Measurements from ENCODE around the gene HLA-C.

The HLA-C gene

DNA sequence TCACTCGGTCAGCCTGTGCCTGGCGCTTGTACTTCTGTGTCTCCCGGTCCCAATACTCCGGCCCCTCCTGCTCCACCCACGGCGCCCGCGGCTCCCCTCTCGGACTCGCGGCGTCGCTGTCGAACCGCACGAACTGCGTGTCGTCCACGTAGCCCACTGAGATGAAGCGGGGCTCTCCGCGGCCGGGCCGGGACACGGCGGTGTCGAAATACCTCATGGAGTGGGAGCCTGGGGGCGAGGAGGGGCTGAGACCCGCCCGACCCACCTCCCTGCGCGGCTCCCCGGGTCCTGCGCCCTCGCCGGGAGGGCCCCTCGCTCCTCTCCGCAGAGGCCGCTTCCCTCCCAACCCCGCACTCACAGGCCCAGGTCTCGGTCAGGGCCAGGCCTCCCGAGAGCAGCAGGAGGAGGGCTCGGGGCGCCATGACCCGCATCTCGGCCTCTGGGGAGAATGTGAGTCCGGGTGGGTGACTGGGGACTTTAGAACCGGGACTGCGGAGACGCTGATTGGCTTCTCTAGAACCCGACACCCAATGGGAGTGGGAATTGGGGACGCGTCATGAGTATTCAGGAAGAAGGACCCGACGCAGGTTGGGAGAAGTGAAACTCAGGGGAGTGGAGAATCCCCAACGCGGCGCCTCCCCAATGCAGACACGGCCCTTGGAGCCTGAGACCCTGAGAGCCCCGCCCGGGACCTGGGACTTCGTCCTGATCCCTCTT is at the start of gene HLA-C:
HLA-C (minus strand) TSS at position 452 of the 717 bp plus-strand sequence; CDS start at position 431, 21 bp downstream.
- H3K4me3 ChIP-seq (ENCODE audit: low read length): peak within 1 kb of the TSS; percentile 64
- H3K9me3 ChIP-seq (ENCODE audit: insufficient read depth, low read depth, low read length): no peaks in the 10 kb centered on the region
- H3K27ac ChIP-seq (ENCODE audit: low read length): no peak within 1 kb of the TSS
- H3K4me1 ChIP-seq (ENCODE audit: insufficient read depth, low read length): peaks cover 3% of the 10 kb centered on the region; the same call in 1 of the 2 replicates
- H3K27me3 ChIP-seq (ENCODE audit: insufficient read depth, low read length): peaks cover 47% of the 10 kb centered on the region
- H3K36me3 ChIP-seq (ENCODE audit: insufficient read depth, low read depth, low read length): no peaks in the 10 kb centered on the region
- H3K9ac ChIP-seq (ENCODE audit: low read depth, low read length): peak within 1 kb of the TSS; percentile 45; the same call in 1 of the 2 replicates

DNA sequence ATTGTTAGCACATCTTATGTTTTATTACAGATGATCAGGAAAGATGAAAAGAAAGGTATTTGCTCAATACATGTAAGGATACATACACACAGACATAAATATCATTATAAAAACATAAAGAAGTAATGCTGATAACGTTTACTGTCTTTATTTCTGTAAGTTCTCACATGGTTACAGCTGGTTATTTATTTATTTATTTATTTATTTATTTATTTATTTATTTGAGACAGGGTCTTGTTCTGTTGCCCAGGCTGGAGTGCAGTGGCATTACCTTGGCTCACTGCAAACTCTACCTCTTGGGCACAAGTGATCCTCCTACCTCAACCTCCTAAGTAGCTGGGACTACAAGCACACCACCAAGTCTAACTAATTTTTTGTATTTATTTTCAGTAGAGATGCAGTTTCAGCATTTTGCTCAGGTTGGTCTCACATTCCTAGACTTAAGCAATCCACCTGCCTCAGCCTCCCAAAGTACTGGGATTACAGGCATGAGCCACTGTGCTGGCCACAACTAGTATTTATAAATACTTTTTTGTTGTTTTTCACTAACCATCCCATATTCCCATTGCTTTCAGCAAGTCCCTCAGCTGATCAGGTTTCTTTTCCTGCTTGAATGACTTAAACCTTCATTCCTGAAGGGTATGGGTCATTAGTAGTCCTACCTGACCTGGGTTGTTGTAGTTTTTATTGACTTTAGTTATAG is 49.3 kb upstream of the HLA-C start:
- H3K9me3 ChIP-seq (ENCODE audit: insufficient read depth, low read depth, low read length): no peaks in the 10 kb centered on the region

DNA sequence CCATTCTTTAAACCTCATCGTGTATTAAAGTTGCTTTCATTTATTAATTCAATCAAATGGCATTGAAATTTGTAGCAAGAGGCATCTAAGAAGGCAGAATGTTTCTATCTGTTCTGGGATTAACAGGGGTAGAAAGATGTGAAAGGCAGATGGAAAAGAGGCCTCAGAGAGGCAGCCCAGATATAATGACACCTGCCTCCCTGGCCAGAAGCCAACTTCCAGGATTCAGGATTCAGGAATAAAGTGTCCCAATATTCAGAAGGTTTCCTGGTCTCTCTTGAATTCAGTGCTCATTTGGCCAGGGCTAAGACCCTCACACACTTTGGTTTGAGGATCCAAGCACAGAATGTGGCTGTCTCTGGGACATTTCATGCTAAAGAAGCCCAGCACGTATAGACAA is 45.1 kb upstream of the HLA-C start:
- Histone ChIP-seq H3K27ac (ENCODE audit: low read length) (no peak overlapping the region), H3K9ac (ENCODE audit: low read depth, low read length) (no peak overlapping the region), H3K27me3 (ENCODE audit: insufficient read depth, low read length) (no peaks in the 10 kb centered on the region), H3K4me1 (ENCODE audit: insufficient read depth, low read length) (no peaks in the 10 kb centered on the region), H3K9me3 (ENCODE audit: insufficient read depth, low read depth, low read length) (no peaks in the 10 kb centered on the region), H3K4me3 (ENCODE audit: low read length) (no peak overlapping the region), H3K36me3 (ENCODE audit: insufficient read depth, low read depth, low read length) (no peaks in the 10 kb centered on the region)

More for the DNA sequence above, 49.3 kb upstream of the HLA-C start:
- no peaks in the 10 kb centered on the region for H3K27me3 ChIP-seq (ENCODE audit: insufficient read depth, low read length)
- no peaks in the 10 kb centered on the region for H3K36me3 ChIP-seq (ENCODE audit: insufficient read depth, low read depth, low read length)
- no peak overlapping the region for H3K9ac ChIP-seq (ENCODE audit: low read depth, low read length)
- H3K27ac ChIP-seq (ENCODE audit: low read length): no peak overlapping the region
- H3K4me1 ChIP-seq (ENCODE audit: insufficient read depth, low read length): no peaks in the 10 kb centered on the region
- no peak overlapping the region for H3K4me3 ChIP-seq (ENCODE audit: low read length)

- Histone ChIP-seq H3K9ac (ENCODE audit: low read depth, low read length) (no peak overlapping the region), H3K27me3 (ENCODE audit: insufficient read depth, low read length) (peaks cover 23% of the 10 kb centered on the region), H3K4me3 (ENCODE audit: low read length) (no peak overlapping the region), H3K36me3 (ENCODE audit: insufficient read depth, low read depth, low read length) (no peaks in the 10 kb centered on the region), H3K27ac (ENCODE audit: low read length) (no peak overlapping the region), H3K4me1 (ENCODE audit: insufficient read depth, low read length) (no peaks in the 10 kb centered on the region), H3K9me3 (ENCODE audit: insufficient read depth, low read depth, low read length) (no peaks in the 10 kb centered on the region)
Observed at GRCh38 chr6:31309641-31310040, 37.7 kb upstream of the HLA-C start.

DNA sequence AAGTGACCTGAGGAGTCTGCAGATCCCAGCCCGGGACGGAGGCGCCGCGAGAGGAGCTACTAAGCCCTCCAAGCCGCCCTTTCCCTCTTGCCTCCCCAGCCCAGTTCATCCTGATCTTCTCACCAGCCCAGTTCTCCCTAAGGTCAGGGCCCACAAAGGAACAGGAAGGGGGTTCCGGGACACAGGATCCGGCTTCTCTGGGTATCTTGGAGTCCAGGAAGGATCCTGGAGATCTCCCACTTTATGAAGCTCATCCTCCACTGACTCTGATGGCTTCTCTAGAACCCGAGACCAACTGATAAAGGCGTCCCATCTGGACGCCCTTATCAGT is 36.9 kb upstream of the HLA-C start:
- Histone ChIP-seq H3K4me3 (ENCODE audit: low read length) (peak overlapping the region; percentile 71; the same call in 1 of the 2 replicates), H3K9ac (ENCODE audit: low read depth, low read length) (no peak overlapping the region), H3K27ac (ENCODE audit: low read length) (no peak overlapping the region), H3K9me3 (ENCODE audit: insufficient read depth, low read depth, low read length) (no peaks in the 10 kb centered on the region), H3K36me3 (ENCODE audit: insufficient read depth, low read depth, low read length) (no peaks in the 10 kb centered on the region), H3K4me1 (ENCODE audit: insufficient read depth, low read length) (no peaks in the 10 kb centered on the region), H3K27me3 (ENCODE audit: insufficient read depth, low read length) (peaks cover 23% of the 10 kb centered on the region)

GRCh38 chr6:31308050-31308844 is 36.4 kb upstream of the HLA-C start:
- no peaks in the 10 kb centered on the region for H3K9me3 ChIP-seq (ENCODE audit: insufficient read depth, low read depth, low read length)
- H3K4me3 ChIP-seq (ENCODE audit: low read length): peak overlapping the region; percentile 71; the same call in 1 of the 2 replicates
- H3K27ac ChIP-seq (ENCODE audit: low read length): no peak overlapping the region
- H3K9ac ChIP-seq (ENCODE audit: low read depth, low read length): no peak overlapping the region
- no peaks in the 10 kb centered on the region for H3K4me1 ChIP-seq (ENCODE audit: insufficient read depth, low read length)
- H3K27me3 ChIP-seq (ENCODE audit: insufficient read depth, low read length): peaks cover 23% of the 10 kb centered on the region
- H3K36me3 ChIP-seq (ENCODE audit: insufficient read depth, low read depth, low read length): no peaks in the 10 kb centered on the region

DNA sequence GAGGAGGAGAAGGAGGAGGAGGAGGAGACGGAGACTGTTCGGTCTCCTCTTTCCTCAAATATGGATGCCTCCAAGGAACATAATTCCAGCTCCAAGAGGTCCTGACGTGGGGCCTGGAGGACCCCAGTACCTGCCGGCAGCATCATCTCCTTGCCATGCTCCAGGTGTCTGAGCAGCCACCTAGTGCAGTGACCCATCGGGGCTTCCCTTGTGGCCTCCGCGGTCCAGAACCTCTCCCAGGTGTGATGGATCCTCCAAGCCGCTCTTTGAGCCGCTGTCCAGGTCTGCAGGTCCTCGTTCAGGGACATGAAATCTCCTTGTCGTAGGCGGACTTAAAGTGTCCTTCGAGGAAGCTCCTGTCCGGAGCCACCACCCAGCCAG is 35.8 kb upstream of the HLA-C start:
- Histone ChIP-seq H3K36me3 (ENCODE audit: insufficient read depth, low read depth, low read length) (no peaks in the 10 kb centered on the region), H3K4me3 (ENCODE audit: low read length) (peak overlapping the region; percentile 51; the same call in 1 of the 2 replicates), H3K4me1 (ENCODE audit: insufficient read depth, low read length) (no peaks in the 10 kb centered on the region), H3K27ac (ENCODE audit: low read length) (no peak overlapping the region), H3K9me3 (ENCODE audit: insufficient read depth, low read depth, low read length) (no peaks in the 10 kb centered on the region), H3K27me3 (ENCODE audit: insufficient read depth, low read length) (peaks cover 23% of the 10 kb centered on the region), H3K9ac (ENCODE audit: low read depth, low read length) (no peak overlapping the region)

DNA sequence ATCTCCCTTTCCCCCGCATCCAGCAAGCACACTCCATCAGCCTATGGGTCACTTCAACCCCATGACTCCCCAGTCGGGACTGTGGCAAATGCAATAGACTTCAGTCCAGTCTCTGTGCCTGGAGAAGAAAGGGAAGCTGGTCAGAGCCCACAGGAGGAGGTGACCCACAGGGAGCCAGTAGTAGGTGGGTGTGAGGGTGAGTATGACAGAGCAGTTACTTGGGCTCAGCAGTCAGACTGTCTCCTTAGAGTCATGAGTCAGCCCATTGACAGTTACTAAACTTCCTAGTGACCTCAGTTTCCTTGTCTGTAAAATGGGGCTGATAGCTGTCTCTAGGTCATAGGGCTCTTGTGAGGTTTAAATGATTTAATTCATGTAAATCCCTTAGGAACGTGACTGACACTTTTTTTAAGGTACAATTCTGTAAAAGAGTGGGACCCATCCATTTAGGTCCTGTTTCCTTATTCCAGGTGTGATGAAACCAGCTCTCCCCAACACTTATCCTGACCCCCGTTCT is 33.9 kb upstream of the HLA-C start:
- H3K9me3 ChIP-seq (ENCODE audit: insufficient read depth, low read depth, low read length): no peaks in the 10 kb centered on the region
- peaks cover 23% of the 10 kb centered on the region for H3K27me3 ChIP-seq (ENCODE audit: insufficient read depth, low read length)
- H3K36me3 ChIP-seq (ENCODE audit: insufficient read depth, low read depth, low read length): no peaks in the 10 kb centered on the region
- no peak overlapping the region for H3K9ac ChIP-seq (ENCODE audit: low read depth, low read length)
- no peaks in the 10 kb centered on the region for H3K4me1 ChIP-seq (ENCODE audit: insufficient read depth, low read length)
- H3K4me3 ChIP-seq (ENCODE audit: low read length): no peak overlapping the region
- no peak overlapping the region for H3K27ac ChIP-seq (ENCODE audit: low read length)

DNA sequence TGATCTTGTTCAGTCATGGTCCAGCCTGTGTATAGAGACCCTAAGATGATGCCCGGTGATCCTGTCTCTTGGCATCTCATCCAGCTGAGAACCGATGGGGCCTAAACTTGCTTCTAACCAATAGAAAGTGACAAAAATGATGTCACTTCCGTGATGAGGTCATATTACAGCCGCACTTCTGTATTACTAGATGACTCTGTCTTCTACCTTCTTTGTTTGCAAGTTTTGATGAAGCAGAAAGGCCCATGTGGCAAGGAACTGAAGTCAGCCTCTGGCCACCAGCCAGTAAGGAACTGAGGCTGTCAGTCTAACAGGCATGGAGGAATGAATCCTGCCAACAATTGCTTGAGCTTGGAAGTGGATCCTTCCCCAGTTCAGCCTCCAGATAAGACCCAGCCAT is 32.8 kb upstream of the HLA-C start:
- H3K9ac ChIP-seq (ENCODE audit: low read depth, low read length): no peak overlapping the region
- no peak overlapping the region for H3K4me3 ChIP-seq (ENCODE audit: low read length)
- H3K4me1 ChIP-seq (ENCODE audit: insufficient read depth, low read length): no peaks in the 10 kb centered on the region
- H3K27ac ChIP-seq (ENCODE audit: low read length): no peak overlapping the region
- no peaks in the 10 kb centered on the region for H3K36me3 ChIP-seq (ENCODE audit: insufficient read depth, low read depth, low read length)
- no peaks in the 10 kb centered on the region for H3K9me3 ChIP-seq (ENCODE audit: insufficient read depth, low read depth, low read length)
- peaks cover 20% of the 10 kb centered on the region for H3K27me3 ChIP-seq (ENCODE audit: insufficient read depth, low read length)

GRCh38 chr6:31300797-31301196 is 28.9 kb upstream of the HLA-C start:
- no peaks in the 10 kb centered on the region for H3K36me3 ChIP-seq (ENCODE audit: insufficient read depth, low read depth, low read length)
- H3K4me3 ChIP-seq (ENCODE audit: low read length): no peak overlapping the region
- peaks cover 6% of the 10 kb centered on the region; the same call in 1 of the 2 replicates for H3K9me3 ChIP-seq (ENCODE audit: insufficient read depth, low read depth, low read length)
- H3K9ac ChIP-seq (ENCODE audit: low read depth, low read length): no peak overlapping the region
- peaks cover 7% of the 10 kb centered on the region; the same call in 1 of the 2 replicates for H3K27me3 ChIP-seq (ENCODE audit: insufficient read depth, low read length)
- no peaks in the 10 kb centered on the region for H3K4me1 ChIP-seq (ENCODE audit: insufficient read depth, low read length)
- H3K27ac ChIP-seq (ENCODE audit: low read length): no peak overlapping the region

DNA sequence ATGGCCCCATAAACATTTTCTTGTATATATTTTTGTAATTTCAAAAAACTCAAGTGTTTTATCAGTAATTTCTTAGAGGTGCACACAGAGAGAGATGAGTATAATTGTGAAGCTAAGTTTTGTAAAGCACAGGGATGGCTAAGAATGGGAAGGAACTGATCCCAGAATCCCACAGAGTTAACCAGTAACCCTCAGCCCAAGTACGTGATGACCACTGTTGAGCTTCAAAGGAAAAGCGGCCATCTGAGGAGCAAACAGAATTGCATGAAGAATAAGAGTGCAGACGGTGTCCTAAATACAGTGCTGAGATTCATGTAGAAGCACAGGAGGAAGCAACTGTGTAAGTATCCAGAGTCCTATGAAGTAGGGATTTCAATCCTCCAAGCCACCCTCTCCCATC is 28.1 kb upstream of the HLA-C start:
- Histone ChIP-seq H3K4me3 (ENCODE audit: low read length) (no peak overlapping the region), H3K4me1 (ENCODE audit: insufficient read depth, low read length) (no peaks in the 10 kb centered on the region), H3K9me3 (ENCODE audit: insufficient read depth, low read depth, low read length) (peaks cover 6% of the 10 kb centered on the region; the same call in 1 of the 2 replicates), H3K36me3 (ENCODE audit: insufficient read depth, low read depth, low read length) (no peaks in the 10 kb centered on the region), H3K27ac (ENCODE audit: low read length) (no peak overlapping the region), H3K9ac (ENCODE audit: low read depth, low read length) (no peak overlapping the region), H3K27me3 (ENCODE audit: insufficient read depth, low read length) (peaks cover 10% of the 10 kb centered on the region)
